Nephron (organoid): ENCODE results near the gene DNAJC13.

Experiments
- H3K27ac Mint-ChIP-seq, 3 experiments: 2 replicates each; pipeline ENCODE4 v1.8.0; 2020; ENCODE audit warnings: mixed read lengths in 3 of 3, mild to moderate bottlenecking in 2 of 3, moderate library complexity in 1 of 3
- H3K27me3 Mint-ChIP-seq: 2 replicates; pipeline ENCODE4 v1.8.0; 2021; ENCODE audit warnings: low read depth, mild to moderate bottlenecking, moderate library complexity, mixed read lengths
- H3K36me3 Mint-ChIP-seq: 2 replicates; pipeline ENCODE4 v1.8.0; 2020; ENCODE audit warnings: low read depth, mixed read lengths
- H3K4me1 Mint-ChIP-seq: 2 replicates; pipeline ENCODE4 v1.8.0; 2020; ENCODE audit warnings: mixed read lengths
- H3K4me3 Mint-ChIP-seq, 3 experiments: 2 replicates each; pipeline ENCODE4 v1.8.0; 2020; ENCODE audit warnings: mild to moderate bottlenecking in 3 of 3, mixed read lengths in 3 of 3, moderate library complexity in 2 of 3
- H3K9me3 Mint-ChIP-seq: 2 replicates; pipeline ENCODE4 v1.8.0; 2020; ENCODE audit warnings: mixed read lengths
- TF ChIP-seq, protein P1 (sequence below), 3 experiments: fragments of 200-600 bp; sonication (generic); IDR thresholded peaks; one replicate each; pipeline ENCODE4 v1.5.0; 2021; ENCODE audit warnings: antibody characterized with exemption in 3 of 3; ENCODE audit not compliant: unreplicated experiment in 3 of 3

DNAJC13 gene

GRCh38 chr3:132404276-132404675, 13.0 kb upstream of the DNAJC13 start:
- peaks cover 6% of the 10 kb centered on the region for H3K27me3 Mint-ChIP-seq
- peak overlapping the region in 2 of 3 experiments; percentile 65 to 77 for H3K27ac Mint-ChIP-seq

DNA sequence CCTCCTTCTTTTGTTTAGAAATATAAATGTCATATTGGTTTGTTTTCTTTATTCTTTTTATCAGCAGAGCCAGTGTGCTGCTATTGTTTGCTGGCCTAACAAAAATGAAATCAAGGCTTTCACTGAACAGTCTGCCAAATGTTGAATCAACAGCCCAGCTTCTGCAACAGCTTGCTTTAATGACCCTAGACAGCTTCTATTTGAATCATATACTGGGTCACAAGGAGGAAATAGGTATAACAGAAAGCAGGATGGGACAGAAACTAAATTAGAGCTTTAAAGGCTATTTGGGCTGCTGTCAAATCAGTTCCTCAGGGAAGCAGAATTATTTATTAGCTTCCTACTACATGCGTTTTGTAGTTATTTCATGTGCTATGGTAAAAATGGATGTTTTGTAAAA, 12.1 kb upstream of the DNAJC13 start:
- TF ChIP-seq, protein P1, sequence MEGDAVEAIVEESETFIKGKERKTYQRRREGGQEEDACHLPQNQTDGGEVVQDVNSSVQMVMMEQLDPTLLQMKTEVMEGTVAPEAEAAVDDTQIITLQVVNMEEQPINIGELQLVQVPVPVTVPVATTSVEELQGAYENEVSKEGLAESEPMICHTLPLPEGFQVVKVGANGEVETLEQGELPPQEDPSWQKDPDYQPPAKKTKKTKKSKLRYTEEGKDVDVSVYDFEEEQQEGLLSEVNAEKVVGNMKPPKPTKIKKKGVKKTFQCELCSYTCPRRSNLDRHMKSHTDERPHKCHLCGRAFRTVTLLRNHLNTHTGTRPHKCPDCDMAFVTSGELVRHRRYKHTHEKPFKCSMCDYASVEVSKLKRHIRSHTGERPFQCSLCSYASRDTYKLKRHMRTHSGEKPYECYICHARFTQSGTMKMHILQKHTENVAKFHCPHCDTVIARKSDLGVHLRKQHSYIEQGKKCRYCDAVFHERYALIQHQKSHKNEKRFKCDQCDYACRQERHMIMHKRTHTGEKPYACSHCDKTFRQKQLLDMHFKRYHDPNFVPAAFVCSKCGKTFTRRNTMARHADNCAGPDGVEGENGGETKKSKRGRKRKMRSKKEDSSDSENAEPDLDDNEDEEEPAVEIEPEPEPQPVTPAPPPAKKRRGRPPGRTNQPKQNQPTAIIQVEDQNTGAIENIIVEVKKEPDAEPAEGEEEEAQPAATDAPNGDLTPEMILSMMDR (IDR thresholded peaks at IDR 0.05; ENCODE audit: unreplicated experiment in 3 of 3): no peak
- peaks cover 10% of the 10 kb centered on the region for H3K27me3 Mint-ChIP-seq
- H3K4me3 Mint-ChIP-seq: no peak overlapping the region

More at GRCh38 chr3:132404276-132404675, 13.0 kb upstream of the DNAJC13 start:
- TF ChIP-seq, protein P1 (IDR thresholded peaks at IDR 0.05; ENCODE audit: unreplicated experiment in 3 of 3): no peak
- no peaks in the 10 kb centered on the region for H3K36me3 Mint-ChIP-seq
- no peak overlapping the region for H3K4me3 Mint-ChIP-seq
- H3K4me1 Mint-ChIP-seq: peaks cover 10% of the 10 kb centered on the region
- H3K9me3 Mint-ChIP-seq: no peaks in the 10 kb centered on the region

DNA sequence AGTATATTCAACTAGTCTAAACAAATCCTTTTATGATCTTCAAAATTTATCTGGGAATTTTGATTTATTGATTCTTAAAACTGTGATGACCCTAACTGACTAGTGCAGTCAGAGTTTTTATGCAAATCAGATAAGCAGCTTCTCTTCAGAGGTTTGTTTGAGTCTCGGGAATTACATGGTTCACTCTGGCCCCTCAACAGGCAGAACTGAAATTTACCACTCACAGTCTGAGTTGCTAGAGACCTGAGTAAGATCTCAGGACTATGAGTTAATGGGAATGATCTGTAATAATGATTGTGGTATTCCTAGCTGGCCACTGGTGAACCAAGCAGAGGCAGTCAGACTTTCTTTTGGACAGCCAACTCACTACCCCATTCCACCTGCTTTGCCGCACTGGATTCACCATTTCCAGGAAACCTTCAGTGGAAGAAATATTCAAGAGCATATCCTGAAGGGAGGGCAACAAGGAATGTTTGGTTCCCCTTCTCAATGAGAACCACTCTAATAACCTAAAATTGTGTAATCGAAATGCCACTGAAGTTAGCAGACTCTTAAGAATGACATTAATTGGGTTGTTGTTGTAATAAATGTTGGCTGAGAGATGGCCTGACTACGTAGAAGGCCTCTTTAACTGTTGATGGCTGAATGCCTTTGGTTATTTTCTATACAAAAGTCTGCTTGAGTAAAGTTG, 11.5 kb upstream of the DNAJC13 start:
- no peaks in the 10 kb centered on the region for H3K9me3 Mint-ChIP-seq
- no peaks in the 10 kb centered on the region for H3K36me3 Mint-ChIP-seq
- H3K4me3 Mint-ChIP-seq: no peak overlapping the region
- H3K27ac Mint-ChIP-seq: peak overlapping the region in 2 of 3 experiments; percentile 43 to 77
- H3K27me3 Mint-ChIP-seq: peaks cover 10% of the 10 kb centered on the region
- H3K4me1 Mint-ChIP-seq: peaks cover 10% of the 10 kb centered on the region
- TF ChIP-seq, protein P1 (IDR thresholded peaks at IDR 0.05; ENCODE audit: unreplicated experiment in 3 of 3): no peak

More for the DNA sequence above, 12.1 kb upstream of the DNAJC13 start:
- no peaks in the 10 kb centered on the region for H3K36me3 Mint-ChIP-seq
- H3K9me3 Mint-ChIP-seq: no peaks in the 10 kb centered on the region
- H3K27ac Mint-ChIP-seq: peak overlapping the region; percentile 43 to 77 (median 65)
- H3K4me1 Mint-ChIP-seq: peaks cover 10% of the 10 kb centered on the region

DNA sequence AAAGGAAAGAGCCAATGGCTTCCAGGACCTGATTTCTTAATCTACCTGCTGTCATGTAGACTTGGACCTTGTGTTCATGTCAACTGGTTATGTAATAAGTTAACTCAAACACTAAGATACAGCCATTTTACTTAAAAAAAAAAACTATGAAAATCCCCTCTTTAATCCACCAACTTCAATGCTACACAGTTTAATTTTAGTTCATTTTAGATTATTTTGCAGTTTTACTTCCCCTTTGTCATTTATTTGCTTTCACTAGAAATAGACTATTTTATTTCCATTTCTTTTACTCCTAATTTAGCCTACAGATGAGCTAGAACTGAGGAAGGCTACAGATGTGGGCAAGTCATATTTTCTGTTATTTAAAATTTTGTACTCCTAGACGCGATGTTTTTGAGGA, 10.7 kb upstream of the DNAJC13 start:
- no peaks in the 10 kb centered on the region for H3K36me3 Mint-ChIP-seq
- H3K27ac Mint-ChIP-seq: no peak overlapping the region
- H3K4me1 Mint-ChIP-seq: peaks cover 10% of the 10 kb centered on the region
- H3K27me3 Mint-ChIP-seq: peaks cover 6% of the 10 kb centered on the region
- TF ChIP-seq, protein P1 (IDR thresholded peaks at IDR 0.05; ENCODE audit: unreplicated experiment in 3 of 3): no peak
- H3K9me3 Mint-ChIP-seq: no peaks in the 10 kb centered on the region
- H3K4me3 Mint-ChIP-seq: no peak overlapping the region

GRCh38 chr3:132407025-132407424, 10.3 kb upstream of the DNAJC13 start:
- peaks cover 5% of the 10 kb centered on the region for H3K27me3 Mint-ChIP-seq
- H3K9me3 Mint-ChIP-seq: no peaks in the 10 kb centered on the region
- TF ChIP-seq, protein P1 (IDR thresholded peaks at IDR 0.05; ENCODE audit: unreplicated experiment in 3 of 3): no peak
- H3K27ac Mint-ChIP-seq: no peak overlapping the region
- no peaks in the 10 kb centered on the region for H3K36me3 Mint-ChIP-seq
- no peak overlapping the region for H3K4me3 Mint-ChIP-seq
- H3K4me1 Mint-ChIP-seq: peaks cover 10% of the 10 kb centered on the region

- Mint-ChIP-seq H3K9me3 (no peaks in the 10 kb centered on the region), H3K36me3 (no peaks in the 10 kb centered on the region), H3K27me3 (peaks cover 4% of the 10 kb centered on the region), H3K4me1 (peaks cover 16% of the 10 kb centered on the region), H3K27ac (no peak overlapping the region), H3K4me3 (peak overlapping the region in 1 of 3 experiments; percentile 14)
- TF ChIP-seq, protein P1 (IDR thresholded peaks at IDR 0.05; ENCODE audit: unreplicated experiment in 3 of 3): no peak
Observed at GRCh38 chr3:132414841-132415240, 2.5 kb upstream of the DNAJC13 start.
